NCI-H146 (cell line): ENCODE measurements around the gene EYS.
"Not testable (repeated sequence)": the region's sequence is repeated elsewhere in the genome, so short reads cannot be mapped to it uniquely, and the experiment has no call there.

Experiments used
- DNase-seq: peaks from one replicate; lab custom pipeline; 2025; lab: John Stamatoyannopoulos, UW

The EYS gene

GRCh38 chr6:63793465-63794137 lies 1913.4 kb downstream of the EYS start:
- DNase-seq: no peak

GRCh38 chr6:63792736-63793464 lies 1914.1 kb downstream of the EYS start:
- DNase-seq: no peak

DNA sequence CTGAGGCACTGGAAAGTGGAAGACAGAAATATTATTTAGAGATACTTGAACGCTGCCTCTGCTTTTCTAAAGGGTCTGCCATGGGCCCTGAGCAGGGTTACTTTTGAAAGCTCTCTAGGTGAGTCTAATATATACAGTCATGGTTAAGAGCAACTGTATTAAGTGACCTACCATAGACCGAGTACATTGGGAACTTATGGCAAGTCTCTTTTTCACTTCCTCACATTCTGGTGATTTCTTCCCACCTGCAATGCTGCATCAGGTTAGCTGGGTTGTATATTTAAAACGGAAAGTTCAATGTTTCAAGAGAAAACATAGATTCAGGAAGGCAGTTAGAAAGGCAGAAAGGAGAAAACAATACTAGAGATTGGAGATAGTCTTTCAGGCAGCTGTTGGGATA lies 1916.7 kb downstream of the EYS start:
- no peak for DNase-seq

GRCh38 chr6:63789699-63790098 lies 1917.3 kb downstream of the EYS start:
- DNase-seq: no peak

DNA sequence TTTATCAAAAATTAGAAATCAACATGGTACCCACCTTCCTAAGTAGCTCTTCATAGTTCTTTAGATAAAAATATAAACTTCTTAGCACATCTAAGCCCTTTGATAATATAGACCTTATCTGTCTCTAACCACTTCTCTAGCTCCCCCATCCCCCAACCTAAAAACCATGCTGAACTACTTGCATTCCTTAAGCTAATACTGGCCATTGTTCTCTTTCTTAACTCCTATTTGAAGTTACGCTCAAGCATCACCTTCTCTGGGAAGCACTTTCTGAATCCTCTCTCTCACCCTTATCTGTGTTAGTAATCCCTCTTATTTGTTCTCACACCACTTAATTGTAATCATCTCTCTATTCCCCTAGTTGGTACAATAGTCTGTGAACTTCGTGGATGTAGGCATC lies 1918.5 kb downstream of the EYS start:
- no peak for DNase-seq

- no peak for DNase-seq
These were observed 1920.0 kb downstream of the EYS start for GRCh38 chr6:63787021-63787420.

DNA sequence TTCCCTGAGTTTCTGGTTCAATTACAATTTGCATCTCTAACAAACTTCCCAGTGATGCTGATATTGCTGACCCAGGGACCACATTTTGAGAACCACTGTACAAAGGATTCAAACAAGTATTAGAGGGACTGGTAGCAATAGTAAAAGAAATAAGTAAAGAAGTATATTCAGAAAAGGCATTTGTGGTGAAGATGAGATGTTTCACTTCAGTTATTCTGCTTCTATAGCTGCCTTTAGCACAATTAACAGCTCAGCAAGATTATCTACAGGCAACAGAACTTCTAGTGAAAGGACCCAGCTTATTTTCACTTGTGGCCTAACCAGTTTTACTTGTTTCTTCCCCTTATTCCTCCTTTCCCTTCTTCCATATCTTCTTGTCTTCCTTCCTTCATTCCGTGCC lies 1922.0 kb downstream of the EYS start:
- no peak for DNase-seq

DNA sequence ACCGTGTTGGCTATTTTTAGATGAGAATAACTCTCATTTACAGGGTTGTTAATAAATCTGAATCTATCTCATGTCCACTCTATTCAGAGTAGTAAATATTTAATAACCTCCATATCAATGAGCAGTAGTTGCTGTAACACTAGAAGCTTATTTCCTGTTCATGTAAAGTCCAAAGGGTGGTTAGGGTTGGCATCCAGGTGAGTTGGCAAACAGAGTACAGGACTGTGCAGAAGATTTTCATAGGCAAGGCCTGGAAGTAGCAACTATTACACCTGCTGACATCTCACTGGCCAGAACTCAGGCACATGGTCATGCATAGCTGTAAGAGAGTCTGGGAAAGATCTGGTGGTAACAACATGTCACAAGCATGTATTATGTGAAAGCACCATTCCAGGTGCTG lies 1923.9 kb downstream of the EYS start:
- DNase-seq: no peak

DNA sequence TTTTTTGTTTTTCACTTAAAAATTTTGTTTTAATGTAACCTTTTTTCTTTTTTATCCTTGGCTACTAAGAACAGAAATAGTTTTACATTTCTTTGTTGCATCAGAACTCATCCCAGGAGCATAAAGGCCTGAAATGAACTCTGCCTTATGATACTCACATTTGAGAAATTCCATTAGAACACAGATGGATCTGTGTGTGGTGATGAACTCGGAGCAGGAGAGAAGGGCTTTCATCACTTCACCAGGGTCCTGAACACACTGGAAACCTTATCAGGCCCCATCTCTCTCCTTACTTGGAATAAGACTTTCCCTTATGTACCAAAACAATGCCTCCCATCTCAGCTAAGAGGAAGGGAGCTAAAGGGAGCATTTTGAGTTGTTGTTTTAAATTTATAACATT lies 1932.1 kb downstream of the EYS start:
- no peak for DNase-seq

GRCh38 chr6:63773200-63773599 lies 1933.8 kb downstream of the EYS start:
- DNase-seq: no peak

DNA sequence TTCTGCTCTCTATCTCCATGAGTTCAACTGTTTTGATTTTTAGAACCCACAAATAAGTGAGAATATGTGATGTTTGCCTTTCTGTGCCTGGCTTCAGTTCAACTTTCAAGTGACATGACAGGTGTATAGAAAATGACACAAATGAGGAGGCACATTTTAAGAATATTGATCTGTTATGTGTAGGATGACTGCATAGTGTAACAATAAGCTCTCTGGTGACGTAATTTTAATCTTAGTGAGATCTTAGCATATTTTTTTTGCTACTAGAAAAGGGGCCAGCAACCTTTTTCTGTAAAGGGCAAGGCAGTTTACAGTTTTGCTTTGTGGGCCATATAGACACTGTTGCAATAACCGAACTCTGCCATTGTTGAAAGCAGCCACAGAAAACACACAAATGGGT lies 1941.2 kb downstream of the EYS start:
- DNase-seq: no peak

DNA sequence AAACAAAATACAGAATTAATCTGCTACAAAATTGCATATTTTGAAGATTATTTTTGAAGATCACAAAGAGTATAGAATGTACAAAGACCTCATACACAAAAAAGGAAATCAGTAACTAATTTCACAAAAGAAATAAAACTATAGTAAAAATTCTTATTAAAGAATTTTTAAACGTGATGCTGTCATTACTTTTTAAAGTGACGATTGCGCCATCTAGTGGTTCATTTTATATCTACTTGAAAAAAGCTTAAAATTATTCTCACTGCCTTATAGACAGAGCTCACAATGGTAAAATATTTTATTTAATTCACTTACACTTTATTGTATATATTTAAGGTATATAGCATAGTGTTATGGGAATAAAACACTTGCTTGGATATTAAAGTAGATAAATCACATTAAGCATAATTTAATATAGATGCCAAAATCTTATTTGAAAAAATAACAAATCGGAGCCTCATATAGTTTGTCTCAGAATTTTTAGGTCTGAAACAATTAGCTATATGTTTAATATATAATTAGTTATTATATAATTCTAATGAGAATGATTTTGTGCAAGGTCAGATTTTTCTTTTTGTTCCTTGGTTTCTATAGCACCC lies 1942.6 kb downstream of the EYS start:
- peak; percentile 27 for DNase-seq

GRCh38 chr6:63760199-63760598 lies 1946.8 kb downstream of the EYS start:
- no peak for DNase-seq

- DNase-seq: no peak
These were observed 1947.4 kb downstream of the EYS start for GRCh38 chr6:63759605-63760105.

DNA sequence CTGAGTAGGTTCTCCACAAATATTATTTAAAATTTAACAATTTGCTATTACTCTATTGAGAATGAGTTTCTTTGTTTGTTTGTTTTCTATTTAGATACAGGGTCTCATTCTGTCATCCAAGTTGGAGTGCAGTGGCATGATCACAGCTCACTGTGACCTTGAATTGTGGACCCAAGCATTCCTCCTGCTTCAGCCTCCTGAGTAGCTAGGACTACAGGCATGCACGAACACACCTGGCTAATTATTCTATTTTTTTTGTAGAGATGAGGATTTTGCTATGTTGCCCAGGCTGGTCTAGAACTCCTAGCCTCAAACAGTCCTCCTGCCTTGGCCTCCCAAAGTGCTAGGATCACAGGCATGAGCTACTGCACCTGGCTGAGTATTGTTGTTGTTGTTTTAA lies 1949.2 kb downstream of the EYS start:
- no peak for DNase-seq

DNA sequence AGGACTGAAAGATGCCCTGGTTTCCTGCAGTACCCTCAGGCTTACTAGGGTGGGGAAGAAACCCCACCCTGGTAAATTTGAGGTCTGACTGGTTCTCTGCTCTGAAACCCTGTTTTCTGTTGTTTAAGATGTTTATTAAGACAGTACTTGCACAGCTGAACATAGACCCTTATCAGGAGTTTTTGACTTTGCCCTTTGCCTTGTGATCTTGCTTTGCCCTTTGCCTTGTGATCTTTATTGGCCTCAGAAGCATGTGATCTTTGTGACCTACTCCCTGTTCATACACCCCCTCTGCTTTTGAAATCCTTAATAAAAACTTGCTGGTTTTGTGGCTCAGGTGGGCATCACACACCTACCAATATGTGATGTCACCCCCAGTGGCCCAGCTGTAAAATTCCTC lies 1949.8 kb downstream of the EYS start:
- not testable (repeated sequence) for DNase-seq

DNA sequence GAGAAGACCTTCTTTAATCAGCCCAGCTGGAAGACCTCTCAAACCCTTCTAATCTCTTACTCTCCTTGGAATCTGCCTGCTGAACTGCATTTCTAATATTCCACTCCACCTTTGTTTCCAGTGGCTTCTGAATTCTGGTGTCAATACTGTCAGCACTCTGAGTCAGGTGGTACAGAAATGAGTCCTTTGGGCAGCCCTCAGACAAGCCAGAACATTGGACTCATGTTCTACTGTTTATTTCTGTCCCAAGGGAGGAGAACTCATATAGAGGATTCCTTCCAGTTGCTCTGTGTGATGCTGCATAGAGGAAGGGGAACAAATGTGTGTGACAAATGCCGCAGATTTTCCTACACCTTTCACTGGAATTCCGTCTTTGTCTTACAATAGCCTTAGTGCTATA lies 1956.6 kb downstream of the EYS start:
- no peak for DNase-seq

- DNase-seq: no peak
These were observed 1961.2 kb downstream of the EYS start for GRCh38 chr6:63745784-63746183.

GRCh38 chr6:63744810-63745209 lies 1962.2 kb downstream of the EYS start:
- DNase-seq: no peak

GRCh38 chr6:63743691-63744090 lies 1963.3 kb downstream of the EYS start:
- no peak for DNase-seq

- no peak for DNase-seq
These were observed 1965.0 kb downstream of the EYS start for GRCh38 chr6:63742060-63742459.

GRCh38 chr6:63740709-63741108 lies 1966.3 kb downstream of the EYS start:
- DNase-seq: no peak

DNA sequence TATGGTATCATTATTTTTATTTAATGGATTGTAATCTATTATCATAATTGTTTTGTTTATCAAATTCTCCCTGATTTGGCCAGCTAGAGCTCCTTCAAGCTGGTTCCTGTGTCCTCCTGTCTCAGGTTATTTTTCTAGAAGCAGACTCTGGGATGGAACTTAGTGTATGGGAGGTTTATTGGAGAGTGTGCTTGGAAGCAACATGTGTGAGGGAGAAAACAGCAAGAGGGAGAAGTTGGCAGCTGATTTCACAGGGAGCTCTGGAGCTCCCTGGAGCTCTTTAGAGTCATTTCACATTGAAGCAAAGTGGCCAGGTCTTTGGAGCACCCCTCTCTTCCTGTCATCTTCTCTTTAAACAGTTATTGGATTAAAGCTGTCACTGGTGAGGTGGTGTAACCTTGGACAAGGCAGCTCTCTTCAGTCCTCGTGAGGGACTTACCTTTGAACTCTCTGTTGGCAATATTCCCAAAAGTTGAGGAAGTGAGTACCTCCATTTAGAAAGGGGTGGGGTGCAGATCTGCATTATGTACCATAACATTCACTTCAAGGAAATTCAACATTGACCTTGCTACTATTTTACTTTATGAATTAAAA lies 1967.8 kb downstream of the EYS start:
- no peak for DNase-seq
